Tibial nerve (tissue), 4 donors: ENCODE data around the gene LINC01488. TPM values are rescaled to one million over a fixed set of nuclear protein-coding genes. Genes with fewer than 3 reads are reported as not detected.

ENCODE experiments used
- DNase-seq, 2 donors: peaks; one replicate each; pipeline ENCODE4 v3.0.0-alpha.2; 2019; ENCODE audit warnings: low spot score in 2 of 2
- H3K27ac ChIP-seq, 4 donors: fragments of 200-600 bp; sonication (generic) in 3 of 4; one replicate each; pipeline ENCODE4 v1.5.1; 2017 to 2019; ENCODE audit warnings: mild to moderate bottlenecking in 1 of 4
- H3K27me3 ChIP-seq, 2 donors: fragments of 200-600 bp; sonication (generic) in 1 of 2; one replicate each; pipeline versions ENCODE4 v1.5.1 to v1.6.0; 2017 to 2019
- H3K36me3 ChIP-seq, 3 donors: fragments of 200-600 bp; sonication (generic); one replicate each; pipeline ENCODE4 v1.5.1; 2018 to 2019
- H3K4me1 ChIP-seq, 4 donors: fragments of 200-600 bp; sonication (generic) in 3 of 4; one replicate each; pipeline ENCODE4 v1.5.1; 2017 to 2019
- H3K4me3 ChIP-seq, 4 donors: fragments of 200-600 bp; sonication (generic) in 3 of 4; one replicate each; pipeline ENCODE4 v1.5.1; 2017 to 2019; ENCODE audit warnings: mild to moderate bottlenecking in 1 of 4, moderate library complexity in 1 of 4
- H3K9me3 ChIP-seq, 4 donors: fragments of 200-600 bp; sonication (generic) in 3 of 4; one replicate each; pipeline ENCODE4 v1.5.1; 2017 to 2019
- CTCF ChIP-seq, 5 experiments: fragments of 200-600 bp in 3 of 5; fragments of 450-650 bp in 2 of 5; sonication (generic) in 3 of 5; IDR thresholded peaks; one replicate each; pipeline ENCODE4 v1.5.1; 2016 to 2019; ENCODE audit warnings: antibody characterized with exemption in 5 of 5, mild to moderate bottlenecking in 3 of 5, moderate library complexity in 2 of 5
- EP300 ChIP-seq, 2 donors: sonication (generic); formaldehyde crosslinking; IDR thresholded peaks; one replicate each; pipeline ENCODE4 v1.6.1; 2017; ENCODE audit warnings: antibody characterized with exemption in 2 of 2, mild to moderate bottlenecking in 1 of 2
- POLR2A ChIP-seq, 2 donors: fragments of 450-650 bp; IDR thresholded peaks; one replicate each; pipeline ENCODE4 v1.6.1; 2017; ENCODE audit warnings: antibody characterized with exemption in 2 of 2, mild to moderate bottlenecking in 2 of 2, moderate library complexity in 2 of 2
- WGBS, 2 donors: methylation state at CpG; one replicate each; pipeline ENCODE4 v1.1.5; 2018; 5-methylcytosine and 5-hydroxymethylcytosine counted together
- total RNA-seq, 4 donors: library from RNA; depleted of rRNA; stranded (reverse); fragments of >200 nt; gene quantifications; one replicate each; pipeline ENCODE4 v1.1.0, GENCODE V29; 2016

Gene LINC01488
- total RNA-seq, 4 donors from 2014 or later: not detected

GRCh38 chr11:69479591-69480271, 1.7 kb upstream of the LINC01488 start:
- 63 to 73% methylated on average over 19 of the region's 19 CpGs for whole genome bisulfite sequencing, 2 donors
- no peak for DNase-seq

GRCh38 chr11:69480547-69481392, 693 bp upstream of the LINC01488 start:
- Histone ChIP-seq H3K4me3 (no peak overlapping the region), H3K27me3 (no peaks in the 10 kb centered on the region), H3K9me3 (no peaks in the 10 kb centered on the region), H3K4me1 (peaks cover 0 to 41% (median 22%) of the 10 kb centered on the region in 4 donors), H3K36me3 (no peaks in the 10 kb centered on the region), H3K27ac (peak overlapping the region in 3 of 4 donors; percentile 22 to 52 (median 25))
- no peak for DNase-seq
- WGBS, 2 donors: 37 to 40% methylated on average over 11 of the region's 13 CpGs
- TF ChIP-seq EP300 (IDR thresholded peaks at IDR 0.05) (no peak), CTCF (IDR thresholded peaks at IDR 0.05) (no peak), POLR2A (IDR thresholded peaks at IDR 0.05) (no peak)

More at GRCh38 chr11:69479591-69480271, 1.7 kb upstream of the LINC01488 start:
- no peak overlapping the region for H3K4me3 ChIP-seq
- H3K27ac ChIP-seq: peak overlapping the region in 3 of 4 donors; percentile 22 to 52 (median 25)
- H3K27me3 ChIP-seq: no peaks in the 10 kb centered on the region
- H3K36me3 ChIP-seq: no peaks in the 10 kb centered on the region
- TF ChIP-seq EP300 (IDR thresholded peaks at IDR 0.05) (no peak), POLR2A (IDR thresholded peaks at IDR 0.05) (no peak), CTCF (IDR thresholded peaks at IDR 0.05) (no peak)
- peaks cover 0 to 34% (median 20%) of the 10 kb centered on the region in 4 donors for H3K4me1 ChIP-seq
- H3K9me3 ChIP-seq: no peaks in the 10 kb centered on the region

GRCh38 chr11:69482322-69482721, 859 bp downstream of the LINC01488 start:
- no peak for TF ChIP-seq EP300 (IDR thresholded peaks at IDR 0.05)
- TF ChIP-seq CTCF (IDR thresholded peaks at IDR 0.05): no peak
- TF ChIP-seq POLR2A (IDR thresholded peaks at IDR 0.05): no peak
- Histone ChIP-seq H3K4me1 (peaks cover 0 to 57% (median 32%) of the 10 kb centered on the region in 4 donors), H3K27ac (no peak overlapping the region), H3K4me3 (no peak overlapping the region), H3K9me3 (no peaks in the 10 kb centered on the region), H3K27me3 (no peaks in the 10 kb centered on the region), H3K36me3 (no peaks in the 10 kb centered on the region)
- 96 to 97% methylated on average over 2 of the region's 2 CpGs for WGBS, 2 donors
- DNase-seq: no peak

GRCh38 chr11:69483170-69483569, 1.7 kb downstream of the LINC01488 start:
- DNase-seq: no peak
- no peaks in the 10 kb centered on the region for H3K9me3 ChIP-seq
- TF ChIP-seq POLR2A (IDR thresholded peaks at IDR 0.05) (no peak), CTCF (IDR thresholded peaks at IDR 0.05) (no peak), EP300 (IDR thresholded peaks at IDR 0.05) (no peak)
- peaks cover 0 to 64% (median 34%) of the 10 kb centered on the region in 4 donors for H3K4me1 ChIP-seq
- H3K36me3 ChIP-seq: no peaks in the 10 kb centered on the region
- peak overlapping the region in 1 of 4 donors; percentile 21 for H3K27ac ChIP-seq
- 79 to 83% methylated on average over 3 of the region's 3 CpGs for WGBS, 2 donors
- no peak overlapping the region for H3K4me3 ChIP-seq
- no peaks in the 10 kb centered on the region for H3K27me3 ChIP-seq
